ENCODE results near the gene ZNF367.
"Not testable (repeated sequence)": the region's sequence is repeated elsewhere in the genome, so short reads cannot be mapped to it uniquely, and the experiment has no call there.

The ZNF367 gene

GRCh38 chr9:96381125-96381524 is 37.0 kb downstream of the ZNF367 start:
- in situ Hi-C loops (cut with HindIII; ENCODE audit: low pct_ligation_motif_present, low pct_unique_long_range_greater_than_20kb, low sequenced_read_pairs): no loop called here
- DNase-seq: no peak

DNA sequence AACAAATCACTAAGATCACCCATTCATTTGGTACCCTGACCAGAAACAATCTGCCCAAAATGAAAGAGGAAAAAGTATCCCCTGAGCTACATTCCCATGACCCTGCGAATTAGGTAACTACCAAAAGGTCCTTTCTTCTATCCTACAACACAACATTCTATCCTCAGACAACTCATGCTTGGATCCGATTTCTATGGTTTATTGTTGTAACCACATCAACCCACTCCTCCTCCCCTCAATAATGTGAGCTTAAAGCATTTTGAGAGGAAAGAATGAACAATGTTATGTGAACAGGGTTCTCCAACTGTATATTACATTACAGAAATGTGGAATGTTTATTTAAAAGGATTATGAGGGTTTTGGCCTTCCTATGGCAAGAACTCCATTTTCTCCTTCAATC is 38.7 kb downstream of the ZNF367 start:
- no peak for DNase-seq
- in situ Hi-C loops (cut with HindIII; ENCODE audit: low pct_ligation_motif_present, low pct_unique_long_range_greater_than_20kb, low sequenced_read_pairs): no loop called here

GRCh38 chr9:96378187-96378586 is 40.0 kb downstream of the ZNF367 start:
- DNase-seq: no peak
- in situ Hi-C loops (cut with HindIII; ENCODE audit: low pct_ligation_motif_present, low pct_unique_long_range_greater_than_20kb, low sequenced_read_pairs): no loop called here

DNA sequence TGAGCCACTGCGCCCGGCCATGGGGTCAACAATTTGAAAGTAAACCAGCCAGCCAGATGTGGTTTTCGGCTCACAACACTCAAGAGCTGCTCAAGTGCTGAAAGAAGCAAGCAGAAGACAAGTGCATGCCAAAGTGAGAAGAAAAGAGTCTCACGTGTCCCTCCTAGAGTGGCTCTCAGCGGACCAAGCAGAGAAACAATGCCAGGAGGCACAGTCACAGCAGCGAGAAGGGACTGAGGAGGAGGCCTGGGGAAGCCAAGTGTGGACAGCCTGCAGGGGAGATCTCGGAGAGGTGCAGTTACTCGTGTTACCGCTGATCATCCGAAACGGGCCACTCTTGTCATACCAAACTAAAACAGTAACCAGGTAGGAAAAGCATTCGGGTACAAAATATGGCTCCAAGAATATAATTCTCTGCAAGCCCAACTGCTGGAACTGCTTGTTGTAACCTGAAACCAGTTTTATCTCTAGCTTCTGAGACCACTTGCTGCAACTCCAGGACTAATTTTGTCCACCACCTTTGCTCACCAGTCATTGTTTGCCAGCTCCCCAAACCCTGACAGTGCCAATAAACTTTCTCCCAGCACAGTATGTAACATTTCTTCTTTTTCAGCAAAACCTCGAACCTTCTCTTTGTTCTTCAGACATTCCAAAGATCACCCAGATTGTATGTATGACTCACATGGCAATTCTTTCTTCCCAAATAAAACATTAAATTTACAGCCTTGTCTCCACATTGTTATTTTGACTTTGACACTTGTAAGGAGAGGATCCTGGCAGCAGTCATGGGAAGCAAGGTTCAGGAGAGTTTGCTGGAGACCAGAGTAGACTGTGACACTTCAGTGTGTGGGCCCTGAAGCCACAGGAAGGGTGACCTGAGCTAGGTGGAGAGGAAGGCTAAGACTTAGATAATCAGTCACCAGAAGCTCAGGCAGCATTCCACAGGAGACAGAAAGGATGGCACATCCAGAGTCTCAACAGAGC is 41.0 kb downstream of the ZNF367 start:
- peak; percentile 8 for DNase-seq

GRCh38 chr9:96375507-96375906 is 42.7 kb downstream of the ZNF367 start:
- in situ Hi-C loops (cut with HindIII; ENCODE audit: low pct_ligation_motif_present, low pct_unique_long_range_greater_than_20kb, low sequenced_read_pairs); DNase-seq: not testable (repeated sequence)

More for the DNA sequence above, 41.0 kb downstream of the ZNF367 start:
- in situ Hi-C loops (cut with HindIII; ENCODE audit: low pct_ligation_motif_present, low pct_unique_long_range_greater_than_20kb, low sequenced_read_pairs): no loop called here

- in situ Hi-C loops (cut with HindIII; ENCODE audit: low pct_ligation_motif_present, low pct_unique_long_range_greater_than_20kb, low sequenced_read_pairs): no loop called here
- no peak for DNase-seq
Measured at GRCh38 chr9:96367943-96368342, 50.2 kb downstream of the ZNF367 start.

DNA sequence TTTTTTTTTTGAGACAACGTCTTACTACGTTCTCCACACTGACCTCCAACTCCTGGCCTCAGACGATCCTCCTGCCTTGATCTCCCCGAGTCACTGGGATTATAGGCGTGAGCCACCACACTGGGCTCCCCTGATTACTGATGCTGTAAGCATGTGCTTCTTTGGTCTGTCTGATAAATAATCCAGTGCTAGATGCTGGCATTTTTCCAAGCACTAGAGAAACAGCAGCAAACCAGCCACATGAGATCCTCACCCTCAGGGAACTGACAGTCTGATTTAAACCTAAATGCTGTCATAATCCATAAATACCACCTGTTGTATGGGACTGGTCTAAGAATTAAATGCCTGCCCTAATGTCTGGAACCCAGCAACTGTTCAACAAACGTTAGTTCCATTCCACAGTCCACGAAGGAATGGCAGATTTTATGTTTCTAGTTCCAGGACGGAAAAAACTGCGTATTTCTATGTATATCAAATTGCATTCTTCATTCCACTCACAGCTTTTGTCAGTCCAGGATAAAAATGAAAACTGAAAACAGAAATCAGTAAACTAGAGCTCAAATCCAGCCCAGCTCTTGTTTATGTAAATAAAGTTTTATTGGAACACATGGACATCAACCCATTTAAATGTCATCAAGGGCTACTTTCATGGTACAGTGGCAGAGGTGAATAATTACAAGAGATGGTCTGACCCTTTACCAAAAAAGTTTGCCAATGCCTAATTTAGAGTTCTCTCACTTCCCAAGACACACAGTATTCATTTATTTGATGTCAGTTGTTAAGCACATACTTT is 54.8 kb downstream of the ZNF367 start:
- no peak for DNase-seq
- in situ Hi-C loops (cut with HindIII; ENCODE audit: low pct_ligation_motif_present, low pct_unique_long_range_greater_than_20kb, low sequenced_read_pairs): no loop called here

GRCh38 chr9:96362119-96362518 is 56.1 kb downstream of the ZNF367 start:
- in situ Hi-C loops (cut with HindIII; ENCODE audit: low pct_ligation_motif_present, low pct_unique_long_range_greater_than_20kb, low sequenced_read_pairs); DNase-seq: not testable (repeated sequence)

- in situ Hi-C loops (cut with HindIII; ENCODE audit: low pct_ligation_motif_present, low pct_unique_long_range_greater_than_20kb, low sequenced_read_pairs): no loop called here
- DNase-seq: no peak
Measured at GRCh38 chr9:96361668-96362067, 56.5 kb downstream of the ZNF367 start.

DNA sequence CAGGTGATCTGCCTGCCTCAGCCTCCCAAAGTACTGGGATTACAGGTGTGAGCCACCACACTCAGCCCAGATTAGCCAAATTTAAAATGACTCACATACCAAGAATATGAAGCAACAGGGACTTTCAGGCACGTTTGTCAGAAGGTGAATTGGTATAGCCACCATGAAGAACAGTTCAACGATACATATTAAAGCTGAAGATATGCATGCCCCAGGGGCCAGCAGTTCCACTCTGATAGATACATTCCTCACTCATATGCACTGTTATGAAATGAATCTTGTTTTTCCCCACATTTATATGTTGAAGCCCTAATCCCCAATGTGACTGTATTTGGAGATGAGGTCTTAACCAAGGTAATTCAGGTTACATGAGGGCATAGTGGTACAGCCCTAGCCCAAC is 57.2 kb downstream of the ZNF367 start:
- in situ Hi-C loops (cut with HindIII; ENCODE audit: low pct_ligation_motif_present, low pct_unique_long_range_greater_than_20kb, low sequenced_read_pairs): no loop called here

DNA sequence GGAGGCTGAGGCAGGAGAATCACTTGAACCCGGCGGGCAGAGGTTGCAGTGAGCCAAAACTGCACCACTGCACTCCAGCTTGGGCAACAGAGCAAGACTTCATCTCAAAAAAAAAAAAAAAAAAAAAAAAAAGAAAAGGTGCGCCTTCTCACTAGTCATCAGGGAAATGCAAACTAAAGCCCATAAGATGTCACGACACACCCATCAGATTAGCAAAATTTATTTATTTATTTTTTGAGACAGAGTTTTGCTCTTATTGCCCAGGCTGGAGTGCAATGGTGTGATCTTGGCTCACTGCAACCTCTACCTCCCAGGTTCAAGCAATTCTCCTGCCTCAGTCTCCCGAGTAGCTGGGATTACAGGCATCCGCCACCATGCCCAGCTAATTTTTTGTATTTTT is 57.6 kb downstream of the ZNF367 start:
- in situ Hi-C loops (cut with HindIII; ENCODE audit: low pct_ligation_motif_present, low pct_unique_long_range_greater_than_20kb, low sequenced_read_pairs); DNase-seq: not testable (repeated sequence)

More for the DNA sequence above, 57.2 kb downstream of the ZNF367 start:
- no peak for DNase-seq

DNA sequence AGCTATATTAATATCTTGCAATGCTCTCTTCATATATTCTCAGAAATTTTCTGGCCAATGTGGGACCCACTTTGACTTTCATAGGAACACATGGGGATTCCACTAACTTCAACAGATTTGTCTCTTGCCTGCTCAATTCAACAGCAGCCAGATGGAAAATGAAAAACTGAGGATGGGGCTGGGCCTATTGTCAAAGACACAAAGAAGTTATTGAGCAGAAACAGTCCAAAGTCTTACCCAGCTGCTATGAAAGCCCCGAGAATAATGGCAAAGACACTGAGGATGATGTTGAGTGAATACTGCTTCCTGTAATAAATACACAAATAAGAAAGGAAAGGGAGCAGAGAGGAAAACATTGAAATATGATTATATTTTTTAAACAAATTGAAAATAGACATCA is 67.3 kb downstream of the ZNF367 start:
- in situ Hi-C loops (cut with HindIII; ENCODE audit: low pct_ligation_motif_present, low pct_unique_long_range_greater_than_20kb, low sequenced_read_pairs): no loop called here
- no peak for DNase-seq

GRCh38 chr9:96348261-96348660 is 69.9 kb downstream of the ZNF367 start:
- DNase-seq: no peak
- in situ Hi-C loops (cut with HindIII; ENCODE audit: low pct_ligation_motif_present, low pct_unique_long_range_greater_than_20kb, low sequenced_read_pairs): no loop called here

DNA sequence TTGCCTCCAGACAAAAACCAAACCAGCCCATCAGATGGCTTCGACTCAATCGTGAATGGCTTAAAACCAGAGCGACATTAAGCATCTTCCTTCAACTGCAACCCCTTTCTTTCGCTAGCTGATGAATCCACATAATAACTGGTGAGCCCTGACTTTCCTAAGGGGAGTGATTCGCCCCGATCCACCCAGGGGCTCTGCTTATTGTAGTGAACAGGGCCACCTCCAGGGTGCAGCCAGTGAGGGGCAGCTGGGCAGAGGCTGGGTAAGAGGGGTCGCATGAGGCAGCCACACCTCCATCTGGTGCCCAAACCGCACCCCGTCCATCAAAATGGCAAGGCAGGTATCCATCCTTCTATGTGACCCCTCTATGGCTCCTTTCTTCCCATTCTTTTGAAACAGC is 72.6 kb downstream of the ZNF367 start:
- in situ Hi-C loops (cut with HindIII; ENCODE audit: low pct_ligation_motif_present, low pct_unique_long_range_greater_than_20kb, low sequenced_read_pairs): no loop called here
- no peak for DNase-seq

DNA sequence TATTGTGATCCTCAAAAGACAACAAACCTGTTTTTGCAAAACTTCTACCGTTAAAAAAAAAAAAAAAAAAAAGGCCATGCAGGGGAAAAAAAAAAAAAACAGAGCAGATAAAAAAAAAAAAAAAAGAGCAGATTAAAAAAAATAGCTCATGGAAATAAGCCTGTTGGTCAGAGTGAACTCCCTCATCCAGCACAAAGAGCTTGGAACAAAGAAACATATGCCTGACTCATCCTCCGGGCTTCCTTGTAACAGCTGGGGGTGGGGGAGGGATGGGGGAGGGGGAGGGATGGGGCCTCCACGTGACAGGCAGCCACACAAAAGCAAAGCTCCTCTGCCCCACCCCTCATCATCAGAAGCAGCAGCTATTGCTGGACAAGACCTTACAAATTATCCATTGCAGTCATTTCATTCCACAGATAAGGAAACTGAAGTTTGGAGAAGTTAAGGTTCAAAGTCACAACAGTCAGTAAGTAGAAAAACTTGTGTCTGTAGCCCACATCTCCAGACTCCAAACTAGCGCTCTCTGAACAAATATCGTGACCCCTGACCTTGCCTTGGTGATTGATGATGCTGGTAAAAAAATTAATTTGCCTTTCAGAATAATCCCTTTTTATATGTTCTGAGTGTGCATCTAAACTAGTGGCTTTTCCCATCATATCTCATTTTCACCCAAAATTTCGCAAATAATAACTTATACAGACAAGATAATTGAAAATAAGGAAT is 73.6 kb downstream of the ZNF367 start:
- DNase-seq: peak; percentile 85

GRCh38 chr9:96343515-96344360 is 74.4 kb downstream of the ZNF367 start:
- no peak for DNase-seq

More for the DNA sequence above, 73.6 kb downstream of the ZNF367 start:
- in situ Hi-C loops (cut with HindIII; ENCODE audit: low pct_ligation_motif_present, low pct_unique_long_range_greater_than_20kb, low sequenced_read_pairs): no loop called here

GRCh38 chr9:96342571-96343245 is 75.5 kb downstream of the ZNF367 start:
- DNase-seq: no peak
- in situ Hi-C loops (cut with HindIII; ENCODE audit: low pct_ligation_motif_present, low pct_unique_long_range_greater_than_20kb, low sequenced_read_pairs): no loop called here

More at GRCh38 chr9:96343515-96344360, 74.4 kb downstream of the ZNF367 start:
- in situ Hi-C loops (cut with HindIII; ENCODE audit: low pct_ligation_motif_present, low pct_unique_long_range_greater_than_20kb, low sequenced_read_pairs): no loop called here
